A549 (cell line): ENCODE data around the gene MIEF1. TPM values are rescaled to one million over a fixed set of nuclear protein-coding genes. Genes with fewer than 3 reads are reported as not detected.

Experiments used
- ATAC-seq, 2 experiments: fragments of 200-7000 bp in 1 of 2; fragments of >200 bp in 1 of 2; cut with Nextera tagmentation in 1 of 2; cut with Tn5 transposase in 1 of 2; 3 replicates each; pipeline versions ENCODE4 v1.8.0 to v1.9.1; 2018 to 2020; ENCODE audit warnings: mild to moderate bottlenecking in 1 of 2, moderate library complexity in 1 of 2
- CTCF ChIA-PET: fragments of 300-600 bp; sonication (Branson Sonifier 250); formaldehyde crosslinking; extraction: SDS; loops from one replicate; lab custom pipeline; 2021; ENCODE audit warnings: antibody characterized with exemption, inconsistent platforms; lab: Yijun Ruan, JAX
- POLR2A ChIA-PET: fragments of 350-600 bp; formaldehyde crosslinking; extraction: SDS; loops from one replicate; lab custom pipeline; 2021; ENCODE audit warnings: antibody characterized with exemption, inconsistent platforms; lab: Yijun Ruan, JAX
- DNase-seq, 2 experiments: peaks; one replicate each; pipeline versions ENCODE4 v3.0.0 to v3.0.0-alpha.2; 2011 to 2016; ENCODE audit warnings: low read depth in 1 of 2, low spot score in 1 of 2
- FAIRE-seq: peaks from 2 replicates; lab custom pipeline; 2011; peaks lifted over from hg19 to GRCh38; lab: Jason Lieb, UNC
- H3K27ac ChIP-seq, 2 experiments: fragments of >200 bp; sonication (Bioruptor Twin); formaldehyde crosslinking; 3 replicates each; pipeline ENCODE4 v1.5.1; 2016 to 2017
- H3K4me1 ChIP-seq: fragments of >200 bp; sonication (Bioruptor Twin); formaldehyde crosslinking; 3 replicates; pipeline ENCODE4 v1.6.1; 2016
- H3K4me2 ChIP-seq: fragments of >200 bp; sonication (Bioruptor Twin); formaldehyde crosslinking; 3 replicates; pipeline ENCODE4 v1.6.1; 2016
- H3K4me3 ChIP-seq: fragments of >200 bp; sonication (Bioruptor Twin); formaldehyde crosslinking; 3 replicates; pipeline ENCODE4 v1.5.1; 2016
- H3K9me3 ChIP-seq: fragments of >200 bp; sonication (Bioruptor Twin); formaldehyde crosslinking; 3 replicates; pipeline ENCODE4 v1.6.1; 2016
- BHLHE40 ChIP-seq: IDR thresholded peaks from 2 replicates; pipeline ENCODE4 v1.6.1; 2012; ENCODE audit warnings: low read depth, low read length, inconsistent platforms
- CBX8 ChIP-seq: fragments of 200-600 bp; sonication (generic); IDR thresholded peaks from 2 replicates; pipeline ENCODE4 v1.6.1; 2016
- CEBPB ChIP-seq, 2 experiments: fragments of >200 bp in 1 of 2; sonication (Bioruptor Twin) in 1 of 2; formaldehyde crosslinking in 1 of 2; IDR thresholded peaks; 2 replicates each; pipeline ENCODE4 v1.6.1; 2012 to 2016
- EHMT2 ChIP-seq: fragments of 200-600 bp; sonication (generic); IDR thresholded peaks from 2 replicates; pipeline ENCODE4 v1.6.1; 2016; ENCODE audit warnings: antibody characterized with exemption, low read depth, mild to moderate bottlenecking, moderate library complexity
- EP300 ChIP-seq, 2 experiments: fragments of >200 bp; sonication (Bioruptor Twin); formaldehyde crosslinking; IDR thresholded peaks; 2 replicates in 1 of 2; 3 replicates in 1 of 2; pipeline ENCODE4 v1.6.1; 2016 to 2017
- ESRRA ChIP-seq: fragments of 150-350 bp; IDR thresholded peaks from 2 replicates; pipeline ENCODE4 v1.6.1; 2014; ENCODE audit warnings: mild to moderate bottlenecking, low read length, borderline replicate concordance
- GATA3 ChIP-seq: IDR thresholded peaks from 2 replicates; pipeline ENCODE4 v1.6.1; 2012; ENCODE audit warnings: borderline replicate concordance
- HDAC2 ChIP-seq: fragments of 200-600 bp; sonication (generic); IDR thresholded peaks from 2 replicates; pipeline ENCODE4 v1.6.1; 2016
- HEYL ChIP-seq: fragments of 250-450 bp; sonication (Bioruptor Pico); IDR thresholded peaks from 2 replicates; pipeline ENCODE4 v1.8.0; 2021; ENCODE audit warnings: mild to moderate bottlenecking, moderate library complexity
- JUN ChIP-seq, 2 experiments: fragments of >200 bp; sonication (Bioruptor Twin); formaldehyde crosslinking; IDR thresholded peaks; 2 replicates in 1 of 2; 3 replicates in 1 of 2; pipeline ENCODE4 v1.6.1; 2016 to 2017
- JUNB ChIP-seq: fragments of >200 bp; sonication (Bioruptor Twin); formaldehyde crosslinking; IDR thresholded peaks from 2 replicates; pipeline ENCODE4 v1.6.1; 2016
- KDM1A ChIP-seq: fragments of 200-600 bp; sonication (generic); IDR thresholded peaks from 2 replicates; pipeline ENCODE4 v1.6.1; 2016; ENCODE audit warnings: low read depth, mild to moderate bottlenecking
- MAZ ChIP-seq: fragments of 150-350 bp; IDR thresholded peaks from 2 replicates; pipeline ENCODE4 v1.6.1; 2014; ENCODE audit warnings: antibody characterized with exemption, low read depth, low read length, borderline replicate concordance
- NR3C1 ChIP-seq: fragments of >200 bp; sonication (Bioruptor Twin); formaldehyde crosslinking; IDR thresholded peaks from 3 replicates; pipeline ENCODE4 v1.6.1; 2017
- RAD21 ChIP-seq, 2 experiments: fragments of >200 bp in 1 of 2; sonication (Bioruptor Twin) in 1 of 2; formaldehyde crosslinking in 1 of 2; IDR thresholded peaks in 1 of 2; conservative IDR thresholded peaks in 1 of 2; 2 replicates in 1 of 2; 3 replicates in 1 of 2; pipeline ENCODE4 v1.6.1; 2012 to 2018; ENCODE audit warnings: inconsistent platforms in 1 of 2
- RFX5 ChIP-seq: fragments of 450-650 bp; IDR thresholded peaks from 2 replicates; pipeline ENCODE4 v1.7.1; 2014; ENCODE audit warnings: antibody characterized with exemption, mild to moderate bottlenecking, moderate library complexity
- SREBF2 ChIP-seq: fragments of 450-650 bp; IDR thresholded peaks from 2 replicates; pipeline ENCODE4 v1.6.1; 2014; ENCODE audit warnings: mild to moderate bottlenecking, moderate library complexity
- ZC3H11A ChIP-seq: fragments of 450-650 bp; IDR thresholded peaks from 2 replicates; pipeline ENCODE4 v1.6.1; 2014; ENCODE audit warnings: antibody characterized with exemption, mild to moderate bottlenecking
- ZNF302 ChIP-seq: fragments of 250-450 bp; sonication (Bioruptor Pico); IDR thresholded peaks from 2 replicates; pipeline ENCODE4 v1.9.0; 2021; ENCODE audit warnings: inconsistent platforms, mild to moderate bottlenecking, moderate library complexity
- WGBS: methylation state at CpG from one replicate; pipeline ENCODE4 v1.1.6; 2017; ENCODE audit errors: missing lambda C conversion rate; 5-methylcytosine and 5-hydroxymethylcytosine counted together
- polyA plus RNA-seq, 4 experiments: library from polyadenylated mRNA; depleted of rRNA in 3 of 4; stranded (reverse); fragments of >200 nt; fragmentation: RNase III in 1 of 4; extraction: RNeasy Plus Mini Kit Qiagen cat#74134 plus additional on column Dnase treatment in 1 of 4; gene quantifications; 2 replicates in 3 of 4; 3 replicates in 1 of 4; pipeline ENCODE4 v1.2.3, GENCODE V29; 2011 to 2017
- TF ChIP-seq, protein P1 (sequence below): fragments of >200 bp; sonication (Bioruptor Twin); formaldehyde crosslinking; IDR thresholded peaks from 2 replicates; pipeline ENCODE4 v1.6.1; 2016
- TF ChIP-seq, protein P2 (sequence below): fragments of 150-350 bp; IDR thresholded peaks from 2 replicates; pipeline ENCODE4 v1.6.1; 2014; ENCODE audit warnings: low read depth, mild to moderate bottlenecking, low read length
- TF ChIP-seq, protein P3 (sequence below): IDR thresholded peaks from 2 replicates; pipeline ENCODE4 v1.6.1; 2012
- TF ChIP-seq, protein P4 (sequence below): fragments of 200-600 bp; sonication (generic); IDR thresholded peaks from 2 replicates; pipeline ENCODE4 v1.6.1; 2016; ENCODE audit warnings: antibody characterized with exemption, mild to moderate bottlenecking, moderate library complexity
- TF ChIP-seq, protein P5 (sequence below): fragments of >200 bp; sonication (Bioruptor Twin); formaldehyde crosslinking; IDR thresholded peaks from 3 replicates; pipeline ENCODE4 v1.6.1; 2016

The MIEF1 gene
- polyA plus RNA-seq, 2 of the 4 experiments (the other 2 are of a cell fraction), result 18.8 to 20.5 TPM

DNA sequence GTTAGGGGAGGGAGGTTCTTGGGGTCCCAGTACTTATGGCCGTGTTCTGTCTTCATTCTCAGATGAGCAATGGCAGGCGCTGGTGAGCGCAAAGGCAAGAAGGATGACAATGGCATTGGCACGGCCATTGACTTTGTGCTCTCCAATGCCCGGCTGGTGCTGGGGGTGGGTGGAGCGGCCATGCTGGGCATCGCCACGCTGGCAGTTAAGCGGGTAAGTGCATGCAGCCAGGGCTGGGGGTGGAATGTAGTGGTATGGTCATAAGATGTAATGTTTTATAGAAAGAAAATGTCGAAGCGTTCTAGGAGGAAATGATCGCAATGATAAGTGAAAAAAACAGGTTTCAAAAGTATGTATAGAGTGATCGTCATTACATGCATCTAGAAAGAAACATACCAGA is 9.1 kb downstream of the MIEF1 start:
- Histone ChIP-seq H3K4me1 (no peaks in the 10 kb centered on the region), H3K27ac (no peak overlapping the region), H3K4me2 (no peak overlapping the region), H3K4me3 (no peak overlapping the region), H3K9me3 (no peaks in the 10 kb centered on the region)
- DNase-seq, result no peak
- WGBS, result 90% methylated on average over 13 of the region's 13 CpGs
- no peak for ATAC-seq
- POLR2A ChIA-PET, result interaction anchor here (0.6 kb wide), 1 partner anchor 9 kb away, joined by 3 read pairs; the partner anchor contains the start of gene MIEF1
- no peak for TF ChIP-seq JUN (IDR thresholded peaks at IDR 0.05)
- TF ChIP-seq CBX8, result no peak
- TF ChIP-seq, protein P1, sequence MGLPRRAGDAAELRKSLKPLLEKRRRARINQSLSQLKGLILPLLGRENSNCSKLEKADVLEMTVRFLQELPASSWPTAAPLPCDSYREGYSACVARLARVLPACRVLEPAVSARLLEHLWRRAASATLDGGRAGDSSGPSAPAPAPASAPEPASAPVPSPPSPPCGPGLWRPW, result no peak
- TF ChIP-seq, protein P2, sequence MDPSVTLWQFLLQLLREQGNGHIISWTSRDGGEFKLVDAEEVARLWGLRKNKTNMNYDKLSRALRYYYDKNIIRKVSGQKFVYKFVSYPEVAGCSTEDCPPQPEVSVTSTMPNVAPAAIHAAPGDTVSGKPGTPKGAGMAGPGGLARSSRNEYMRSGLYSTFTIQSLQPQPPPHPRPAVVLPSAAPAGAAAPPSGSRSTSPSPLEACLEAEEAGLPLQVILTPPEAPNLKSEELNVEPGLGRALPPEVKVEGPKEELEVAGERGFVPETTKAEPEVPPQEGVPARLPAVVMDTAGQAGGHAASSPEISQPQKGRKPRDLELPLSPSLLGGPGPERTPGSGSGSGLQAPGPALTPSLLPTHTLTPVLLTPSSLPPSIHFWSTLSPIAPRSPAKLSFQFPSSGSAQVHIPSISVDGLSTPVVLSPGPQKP, result no peak
- no peak for FAIRE-seq
- CTCF ChIA-PET, result interaction anchor here (0.6 to 4.1 kb wide), 4 partner anchors 14 to 791 kb away, joined by 3 to 26 read pairs (median 4); no protein-coding TSS in a partner anchor

DNA sequence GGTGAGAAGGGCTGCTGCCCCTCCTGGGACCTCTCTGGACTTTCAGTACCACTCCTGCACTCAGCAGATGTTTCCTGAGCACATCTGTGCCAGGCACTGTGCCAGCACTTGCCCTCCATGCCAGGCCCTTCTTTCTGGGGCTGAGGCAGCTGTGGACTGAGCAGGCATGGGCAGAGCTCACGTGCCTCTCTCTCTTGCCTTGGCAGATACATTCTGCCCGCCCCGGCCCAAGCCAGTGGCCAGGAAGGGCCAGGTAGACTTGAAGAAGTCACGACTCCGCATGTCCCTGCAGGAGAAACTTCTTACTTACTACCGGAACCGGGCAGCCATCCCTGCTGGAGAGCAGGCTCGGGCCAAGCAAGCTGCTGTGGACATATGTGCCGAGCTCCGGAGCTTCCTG is 9.9 kb downstream of the MIEF1 start:
- DNase-seq, result no peak
- ATAC-seq, result no peak
- H3K4me1 ChIP-seq, result no peaks in the 10 kb centered on the region
- TF ChIP-seq NR3C1 (no peak), JUNB (no peak), RFX5 (no peak), RAD21 (conservative IDR thresholded peaks at IDR 0.05 in 1 of 2, IDR thresholded peaks at IDR 0.05 in 1 of 2) (no peak), ZNF302 (CRISPR knock-in tag) (no peak), BHLHE40 (no peak), CEBPB (IDR thresholded peaks at IDR 0.05) (no peak)
- TF ChIP-seq, protein P3, sequence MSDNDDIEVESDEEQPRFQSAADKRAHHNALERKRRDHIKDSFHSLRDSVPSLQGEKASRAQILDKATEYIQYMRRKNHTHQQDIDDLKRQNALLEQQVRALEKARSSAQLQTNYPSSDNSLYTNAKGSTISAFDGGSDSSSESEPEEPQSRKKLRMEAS, result no peak
- TF ChIP-seq, protein P1, result no peak
- TF ChIP-seq, protein P2, result no peak
- H3K9me3 ChIP-seq, result no peaks in the 10 kb centered on the region
- H3K27ac ChIP-seq, result no peak overlapping the region
- WGBS, result 97% methylated on average over 6 of the region's 10 CpGs
- ChIA-PET CTCF (interaction anchor here (0.8 to 4.1 kb wide), 5 partner anchors 14 to 168 kb away, joined by 3 to 26 read pairs (median 5); no protein-coding TSS in a partner anchor), POLR2A (no interaction called here)
- H3K4me2 ChIP-seq, result no peak overlapping the region
- no peak overlapping the region for H3K4me3 ChIP-seq
- no peak for FAIRE-seq

DNA sequence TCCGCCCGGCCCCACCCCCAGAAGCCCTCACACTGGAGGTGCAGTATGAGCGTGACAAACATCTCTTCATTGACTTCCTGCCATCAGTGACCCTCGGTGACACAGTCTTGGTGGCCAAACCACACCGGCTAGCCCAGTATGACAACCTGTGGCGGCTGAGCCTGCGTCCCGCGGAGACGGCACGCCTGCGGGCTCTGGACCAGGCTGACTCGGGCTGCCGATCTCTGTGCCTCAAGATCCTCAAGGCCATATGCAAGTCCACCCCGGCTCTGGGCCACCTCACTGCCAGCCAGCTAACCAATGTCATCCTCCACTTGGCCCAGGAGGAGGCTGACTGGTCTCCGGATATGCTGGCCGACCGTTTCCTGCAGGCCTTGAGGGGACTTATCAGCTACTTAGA is 11.7 kb downstream of the MIEF1 start:
- no peak for DNase-seq
- Histone ChIP-seq H3K27ac (no peak overlapping the region), H3K4me1 (peaks cover 7% of the 10 kb centered on the region), H3K4me2 (no peak overlapping the region), H3K9me3 (no peaks in the 10 kb centered on the region), H3K4me3 (no peak overlapping the region)
- 88% methylated on average over 7 of the region's 18 CpGs for WGBS
- POLR2A ChIA-PET, result interaction anchor here (1.0 kb wide), 1 partner anchor 12 kb away, joined by 3 read pairs; the partner anchor contains the start of gene MIEF1
- ATAC-seq, result 0 out of 6 replicates have a peak, but pooled peaks of 1 of the 2 experiments have one; percentile 9
- FAIRE-seq, result no peak
- CTCF ChIA-PET, result interaction anchor here (0.9 to 5.6 kb wide), 13 partner anchors 9 to 778 kb away, joined by 3 to 37 read pairs (median 8); partner anchors contain the start of gene MIEF1
- TF ChIP-seq JUNB, result no peak
- TF ChIP-seq GATA3, result no peak
- no peak for TF ChIP-seq KDM1A
- no peak for TF ChIP-seq ZC3H11A
- no peak for TF ChIP-seq BHLHE40
- no peak for TF ChIP-seq ESRRA
- TF ChIP-seq, protein P4, sequence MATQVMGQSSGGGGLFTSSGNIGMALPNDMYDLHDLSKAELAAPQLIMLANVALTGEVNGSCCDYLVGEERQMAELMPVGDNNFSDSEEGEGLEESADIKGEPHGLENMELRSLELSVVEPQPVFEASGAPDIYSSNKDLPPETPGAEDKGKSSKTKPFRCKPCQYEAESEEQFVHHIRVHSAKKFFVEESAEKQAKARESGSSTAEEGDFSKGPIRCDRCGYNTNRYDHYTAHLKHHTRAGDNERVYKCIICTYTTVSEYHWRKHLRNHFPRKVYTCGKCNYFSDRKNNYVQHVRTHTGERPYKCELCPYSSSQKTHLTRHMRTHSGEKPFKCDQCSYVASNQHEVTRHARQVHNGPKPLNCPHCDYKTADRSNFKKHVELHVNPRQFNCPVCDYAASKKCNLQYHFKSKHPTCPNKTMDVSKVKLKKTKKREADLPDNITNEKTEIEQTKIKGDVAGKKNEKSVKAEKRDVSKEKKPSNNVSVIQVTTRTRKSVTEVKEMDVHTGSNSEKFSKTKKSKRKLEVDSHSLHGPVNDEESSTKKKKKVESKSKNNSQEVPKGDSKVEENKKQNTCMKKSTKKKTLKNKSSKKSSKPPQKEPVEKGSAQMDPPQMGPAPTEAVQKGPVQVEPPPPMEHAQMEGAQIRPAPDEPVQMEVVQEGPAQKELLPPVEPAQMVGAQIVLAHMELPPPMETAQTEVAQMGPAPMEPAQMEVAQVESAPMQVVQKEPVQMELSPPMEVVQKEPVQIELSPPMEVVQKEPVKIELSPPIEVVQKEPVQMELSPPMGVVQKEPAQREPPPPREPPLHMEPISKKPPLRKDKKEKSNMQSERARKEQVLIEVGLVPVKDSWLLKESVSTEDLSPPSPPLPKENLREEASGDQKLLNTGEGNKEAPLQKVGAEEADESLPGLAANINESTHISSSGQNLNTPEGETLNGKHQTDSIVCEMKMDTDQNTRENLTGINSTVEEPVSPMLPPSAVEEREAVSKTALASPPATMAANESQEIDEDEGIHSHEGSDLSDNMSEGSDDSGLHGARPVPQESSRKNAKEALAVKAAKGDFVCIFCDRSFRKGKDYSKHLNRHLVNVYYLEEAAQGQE, result no peak
- no peak for TF ChIP-seq SREBF2
- TF ChIP-seq MAZ, result no peak
- TF ChIP-seq EHMT2, result no peak
- TF ChIP-seq HDAC2, result no peak
- TF ChIP-seq EP300 (IDR thresholded peaks at IDR 0.05), result no peak
- no peak for TF ChIP-seq HEYL
- TF ChIP-seq, protein P5, sequence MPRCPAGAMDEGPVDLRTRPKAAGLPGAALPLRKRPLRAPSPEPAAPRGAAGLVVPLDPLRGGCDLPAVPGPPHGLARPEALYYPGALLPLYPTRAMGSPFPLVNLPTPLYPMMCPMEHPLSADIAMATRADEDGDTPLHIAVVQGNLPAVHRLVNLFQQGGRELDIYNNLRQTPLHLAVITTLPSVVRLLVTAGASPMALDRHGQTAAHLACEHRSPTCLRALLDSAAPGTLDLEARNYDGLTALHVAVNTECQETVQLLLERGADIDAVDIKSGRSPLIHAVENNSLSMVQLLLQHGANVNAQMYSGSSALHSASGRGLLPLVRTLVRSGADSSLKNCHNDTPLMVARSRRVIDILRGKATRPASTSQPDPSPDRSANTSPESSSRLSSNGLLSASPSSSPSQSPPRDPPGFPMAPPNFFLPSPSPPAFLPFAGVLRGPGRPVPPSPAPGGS, result no peak
- TF ChIP-seq, protein P2, result no peak
- no peak for TF ChIP-seq CBX8
